ENCODE data around the gene MAP2K5. TPM values are rescaled to one million over a fixed set of nuclear protein-coding genes. Genes with fewer than 3 reads are reported as not detected.

MAP2K5 gene
- polyA plus RNA-seq, 3 donors, result 18.9 to 26.7 (median 21.6) TPM

DNA sequence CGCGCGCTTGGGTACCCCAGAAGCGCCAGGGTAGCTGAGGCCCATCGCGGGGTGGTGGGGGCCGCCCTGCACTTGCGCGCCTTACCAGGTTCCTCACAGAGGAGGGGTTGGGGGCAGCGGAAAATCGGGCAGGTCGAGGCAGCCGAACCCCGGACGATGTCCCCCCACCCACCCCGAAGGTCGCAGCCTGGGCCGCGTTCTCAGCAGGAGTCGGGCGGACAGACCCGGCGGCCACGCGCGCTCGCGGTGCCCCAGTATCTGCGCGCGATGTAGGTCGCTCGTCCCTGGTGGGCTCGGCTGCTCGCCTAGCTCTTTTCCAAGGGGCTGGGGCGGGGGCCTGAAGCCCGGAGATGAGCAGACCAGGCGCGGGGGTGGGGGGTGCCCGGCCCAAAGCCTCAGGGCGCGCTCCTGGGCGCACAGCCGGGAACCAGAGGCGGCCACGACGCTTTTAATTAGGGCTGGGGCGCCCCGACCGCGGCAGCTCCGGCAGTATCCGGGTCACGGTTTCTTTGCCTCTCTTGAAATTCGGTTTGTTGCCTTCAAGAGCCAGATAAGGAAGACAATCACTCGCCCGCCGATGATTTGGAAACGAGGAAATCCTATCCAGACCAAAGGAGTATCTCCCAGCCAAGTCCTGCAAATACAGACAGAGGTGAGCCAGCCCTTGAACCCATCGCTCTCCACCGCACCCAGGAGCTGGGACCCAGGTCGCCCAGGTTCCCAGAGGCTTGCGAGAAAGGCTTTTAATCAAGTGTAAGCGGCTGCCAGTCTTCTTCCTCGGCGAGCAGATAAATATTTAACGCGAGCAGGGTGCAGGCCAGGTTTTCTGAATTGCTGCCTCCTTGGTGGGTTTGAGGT, 287.4 kb downstream of the MAP2K5 start:
- no peak for DNase-seq (ENCODE audit: low read depth in 3 of 3, low spot score in 2 of 3)

DNA sequence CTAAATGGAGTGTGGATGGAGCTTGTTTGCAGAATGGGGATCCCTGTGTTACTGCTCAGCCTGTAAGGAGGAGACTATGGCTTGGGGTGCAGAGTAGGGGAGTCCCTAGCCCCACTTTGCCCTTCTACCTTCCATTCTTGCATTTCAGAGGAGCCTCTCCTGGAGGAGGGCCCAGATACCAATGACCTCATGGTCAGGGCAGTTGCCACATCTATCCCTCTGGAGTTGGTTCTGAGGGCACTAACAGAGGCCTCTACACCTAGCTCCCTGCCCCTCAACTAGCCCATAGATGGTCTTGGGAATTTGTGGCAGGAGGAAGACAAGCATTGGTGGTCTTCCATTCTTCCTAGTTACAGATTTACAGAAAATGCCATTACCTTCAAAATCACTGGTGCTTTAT, 288.9 kb downstream of the MAP2K5 start:
- no peak for DNase-seq (ENCODE audit: low read depth in 3 of 3, low spot score in 2 of 3)

DNA sequence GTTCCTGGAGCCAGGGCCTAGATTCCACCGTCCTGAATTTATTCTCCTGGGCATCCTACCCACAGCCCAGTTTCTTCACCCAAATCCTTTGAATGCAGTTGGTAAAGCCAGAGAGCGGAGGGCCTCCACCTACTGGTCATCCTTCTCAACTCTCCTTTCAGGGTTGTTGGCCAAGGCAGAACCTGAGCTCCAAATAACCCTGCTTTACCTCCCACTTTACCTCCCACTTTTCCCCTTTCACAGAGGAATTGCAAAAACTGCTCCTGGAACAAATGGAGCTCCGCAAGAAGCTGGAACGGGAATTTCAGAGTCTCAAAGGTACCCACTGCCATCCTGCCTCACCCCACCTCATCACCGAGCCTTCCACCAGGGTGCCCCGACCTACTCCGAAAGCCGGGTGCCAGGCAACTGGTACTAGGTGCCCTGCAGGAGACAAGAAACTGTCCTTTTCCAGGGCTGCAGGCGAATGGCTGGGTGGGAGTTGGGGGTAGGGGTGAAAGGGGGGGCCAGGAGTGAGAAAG, 289.6 kb downstream of the MAP2K5 start:
- DNase-seq (ENCODE audit: low read depth in 3 of 3, low spot score in 2 of 3), result no peak

DNA sequence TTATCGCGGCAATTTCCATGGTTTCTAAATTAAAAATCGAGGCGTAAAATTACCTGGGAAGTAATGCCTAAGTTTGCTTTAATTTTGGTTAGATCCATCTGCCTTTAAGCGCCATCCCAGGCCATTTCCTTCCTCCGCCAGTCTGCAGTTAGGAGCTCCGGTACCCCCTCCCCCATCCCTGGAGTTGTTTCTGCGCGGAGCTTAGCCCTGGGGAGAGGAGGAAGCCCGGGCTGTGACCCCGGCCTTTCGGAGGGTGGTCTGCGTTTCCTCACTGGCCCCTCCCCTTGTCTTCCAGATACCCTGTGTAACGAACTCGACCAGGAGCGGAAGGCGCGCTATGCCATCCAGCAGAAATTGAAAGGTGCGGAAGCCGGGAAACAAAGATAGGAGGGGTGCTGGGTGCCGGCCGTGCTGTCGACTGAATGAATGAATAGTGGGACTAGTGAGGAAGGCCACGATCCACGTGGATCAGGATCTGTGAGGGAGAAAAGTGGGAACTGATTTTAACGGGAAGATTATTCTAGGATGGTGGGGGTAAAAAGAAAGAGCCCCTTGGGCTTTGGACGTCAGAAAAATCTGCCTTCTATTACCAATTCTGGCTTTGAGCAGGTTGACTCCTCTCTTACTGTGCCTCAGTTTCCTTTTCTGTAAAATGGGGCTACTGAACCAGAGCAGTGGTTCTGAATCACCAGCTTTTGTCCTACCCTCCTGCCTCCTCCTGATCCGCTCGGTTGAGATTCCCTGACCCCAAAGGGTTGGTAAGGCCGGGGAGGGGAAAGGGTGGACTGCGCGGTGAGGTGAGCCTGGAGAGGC, 290.6 kb downstream of the MAP2K5 start:
- no peak for DNase-seq (ENCODE audit: low read depth in 3 of 3, low spot score in 2 of 3)

DNA sequence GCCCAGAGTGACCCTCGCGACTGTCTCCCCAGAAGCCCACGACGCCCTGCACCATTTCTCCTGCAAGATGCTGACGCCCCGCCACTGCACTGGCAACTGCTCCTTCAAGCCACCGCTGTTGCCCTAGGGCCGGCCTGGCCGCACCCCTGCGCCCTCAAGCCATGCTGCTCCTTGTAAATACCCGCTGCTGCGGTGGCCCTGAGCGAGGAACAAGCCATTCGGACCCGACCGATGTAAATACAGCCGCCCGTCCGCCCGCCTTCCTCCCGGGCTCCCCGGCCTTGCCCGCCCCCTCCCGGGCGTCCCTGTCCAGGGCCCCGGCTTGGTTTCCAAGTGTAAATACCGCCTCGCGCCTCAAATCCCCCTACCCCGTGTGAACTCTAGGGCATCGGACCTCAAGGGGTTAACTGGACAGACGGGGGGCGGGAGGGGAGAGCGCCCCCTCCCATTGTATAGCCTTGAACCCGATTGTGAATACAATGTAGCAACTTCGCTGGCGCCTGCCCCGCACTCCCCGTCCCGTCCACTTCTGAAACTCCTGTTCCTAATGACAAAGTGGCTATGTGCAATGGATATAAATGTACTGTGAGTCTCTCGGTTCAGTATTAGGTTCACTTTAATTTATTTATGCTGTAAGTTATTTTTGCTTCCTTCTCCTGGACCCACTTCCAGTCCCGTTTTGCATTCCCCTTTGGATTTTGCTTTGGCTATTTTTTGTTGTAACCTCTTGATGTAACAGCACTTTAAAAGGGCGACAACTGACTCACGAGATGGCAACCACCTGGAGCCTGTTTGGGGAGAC, 291.4 kb downstream of the MAP2K5 start:
- DNase-seq (ENCODE audit: low read depth in 3 of 3, low spot score in 2 of 3), result no peak

DNA sequence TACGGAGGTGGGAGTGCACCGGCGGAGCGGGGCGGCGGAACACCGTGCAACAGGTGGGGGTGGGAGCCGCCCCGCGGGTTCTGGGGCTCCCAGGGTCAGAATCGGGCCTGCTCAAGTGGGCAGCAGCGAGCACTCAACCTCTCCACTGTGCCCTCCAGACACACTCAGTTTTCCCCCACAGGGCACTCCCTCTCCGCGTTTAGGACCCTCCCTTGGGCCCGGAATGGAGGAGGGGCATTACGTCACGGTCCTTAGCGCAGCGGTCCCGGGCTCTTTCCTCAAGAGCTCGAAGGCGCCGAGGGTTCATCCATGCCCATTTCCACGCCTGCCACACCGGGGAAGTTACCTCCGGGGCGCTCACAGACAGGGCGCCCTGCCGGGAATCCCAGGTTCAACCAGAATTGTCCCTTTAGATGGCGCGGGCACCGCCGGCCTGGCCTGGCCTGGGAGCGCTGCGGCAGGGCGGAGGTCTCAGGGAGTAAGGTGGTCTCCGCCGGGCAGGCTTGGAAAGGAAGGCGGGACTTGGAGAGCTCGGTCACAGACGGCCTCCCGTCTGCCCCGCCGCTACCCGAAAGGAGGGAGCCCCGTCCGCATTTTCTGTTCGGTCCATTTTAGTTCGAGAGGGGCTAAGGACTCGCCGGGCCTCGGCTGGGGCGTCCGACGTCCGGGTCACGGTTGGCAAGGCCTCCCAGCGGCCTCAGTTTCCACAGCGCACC, 292.2 kb downstream of the MAP2K5 start:
- DNase-seq (ENCODE audit: low read depth in 3 of 3, low spot score in 2 of 3), result no peak

DNA sequence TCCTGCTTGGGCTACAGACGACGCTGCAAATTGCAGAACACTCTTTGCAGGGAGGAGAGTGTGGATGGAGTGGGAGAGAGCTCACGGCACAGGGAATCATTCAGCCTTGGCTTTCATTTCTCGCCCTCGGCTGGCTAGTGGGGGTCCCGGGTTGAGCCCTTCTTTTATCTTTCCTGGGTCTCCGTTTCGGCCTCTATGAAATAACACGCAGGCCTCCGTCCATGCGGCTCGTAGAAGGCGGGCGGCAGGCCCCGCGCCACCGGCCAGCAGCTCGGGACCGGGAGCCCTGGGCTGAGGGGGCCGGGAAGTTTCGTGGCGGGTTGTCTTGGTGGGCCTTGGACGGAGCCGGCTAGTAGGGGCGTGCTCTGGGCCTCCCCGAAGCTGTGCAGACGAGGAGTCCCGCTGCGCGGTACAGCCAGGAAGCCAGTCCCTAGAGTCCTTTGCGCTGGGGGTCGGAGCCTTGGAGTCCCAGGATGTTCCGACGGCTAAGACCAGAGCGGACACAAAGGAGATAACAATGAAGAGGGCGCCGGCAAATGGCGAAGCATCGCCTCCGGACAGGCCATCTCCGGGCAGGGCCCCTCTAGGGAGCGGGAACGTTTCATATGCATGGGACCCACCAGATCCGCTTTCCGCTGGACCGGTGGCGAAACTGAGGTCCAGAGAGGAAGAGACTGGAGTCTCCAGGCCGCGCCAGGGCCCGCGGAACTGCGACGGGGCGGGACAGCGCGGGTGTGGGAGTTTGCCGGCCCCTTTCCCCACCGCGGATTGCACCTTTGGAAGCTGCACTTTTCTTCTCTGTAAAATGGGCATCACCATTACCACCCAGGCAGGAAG, 293.0 kb downstream of the MAP2K5 start:
- no peak for DNase-seq (ENCODE audit: low read depth in 3 of 3, low spot score in 2 of 3)

DNA sequence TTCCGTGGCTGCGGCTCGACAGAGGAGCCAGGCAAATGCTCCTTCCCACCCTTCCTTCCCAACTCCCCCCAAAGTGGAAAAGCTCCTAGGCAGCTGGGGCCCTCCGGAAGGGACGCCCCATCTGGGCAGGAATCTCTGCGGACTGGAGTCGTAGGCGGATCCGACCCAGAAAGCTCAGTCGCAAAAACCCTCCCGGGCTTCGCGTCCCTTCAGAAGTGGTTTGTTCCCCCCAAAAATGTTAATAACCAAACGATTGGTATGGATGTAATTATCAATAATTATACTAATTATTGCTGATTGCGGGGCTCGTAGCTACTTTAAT, 293.6 kb downstream of the MAP2K5 start:
- no peak for DNase-seq (ENCODE audit: low read depth in 3 of 3, low spot score in 2 of 3)

DNA sequence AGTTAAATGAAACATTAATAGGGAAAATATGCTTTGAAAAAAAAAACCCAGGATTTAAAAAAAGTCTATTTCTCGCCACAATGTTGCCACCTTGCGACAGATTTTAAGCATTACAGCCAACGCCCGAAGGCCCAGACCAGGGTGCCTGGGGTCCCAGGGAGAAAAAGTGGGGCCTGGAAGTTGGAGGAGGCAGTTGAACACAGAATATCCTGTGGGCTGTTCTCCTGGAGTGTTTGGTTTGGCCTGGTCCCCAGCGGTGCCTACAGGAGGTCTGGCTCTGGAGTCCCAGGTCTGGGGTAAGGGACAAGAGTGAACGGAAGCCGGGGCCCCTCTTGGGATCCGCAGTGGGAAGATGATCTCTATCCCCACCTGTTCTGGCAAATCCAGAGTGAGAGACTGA, 294.0 kb downstream of the MAP2K5 start:
- no peak for DNase-seq (ENCODE audit: low read depth in 3 of 3, low spot score in 2 of 3)

DNA sequence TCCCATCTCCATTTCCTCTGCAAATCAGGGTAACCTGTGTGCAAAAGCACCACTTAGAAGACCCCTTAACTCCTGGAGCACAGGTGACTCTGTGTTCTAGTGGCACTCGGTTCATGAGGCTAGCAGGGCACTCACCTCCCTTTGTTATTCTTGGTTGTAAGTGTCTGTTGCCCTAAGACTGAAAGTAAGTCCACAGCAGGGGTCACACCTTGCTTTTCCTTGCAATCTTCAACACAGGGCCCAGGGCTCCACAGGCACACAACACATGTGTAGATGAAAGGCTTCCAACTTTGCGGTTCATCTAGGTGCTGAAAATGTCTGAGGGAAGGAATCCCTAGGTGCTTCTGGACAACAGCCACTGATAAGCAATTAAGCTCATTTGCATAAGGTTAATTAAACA, 294.5 kb downstream of the MAP2K5 start:
- DNase-seq (ENCODE audit: low read depth in 3 of 3, low spot score in 2 of 3), result no peak

DNA sequence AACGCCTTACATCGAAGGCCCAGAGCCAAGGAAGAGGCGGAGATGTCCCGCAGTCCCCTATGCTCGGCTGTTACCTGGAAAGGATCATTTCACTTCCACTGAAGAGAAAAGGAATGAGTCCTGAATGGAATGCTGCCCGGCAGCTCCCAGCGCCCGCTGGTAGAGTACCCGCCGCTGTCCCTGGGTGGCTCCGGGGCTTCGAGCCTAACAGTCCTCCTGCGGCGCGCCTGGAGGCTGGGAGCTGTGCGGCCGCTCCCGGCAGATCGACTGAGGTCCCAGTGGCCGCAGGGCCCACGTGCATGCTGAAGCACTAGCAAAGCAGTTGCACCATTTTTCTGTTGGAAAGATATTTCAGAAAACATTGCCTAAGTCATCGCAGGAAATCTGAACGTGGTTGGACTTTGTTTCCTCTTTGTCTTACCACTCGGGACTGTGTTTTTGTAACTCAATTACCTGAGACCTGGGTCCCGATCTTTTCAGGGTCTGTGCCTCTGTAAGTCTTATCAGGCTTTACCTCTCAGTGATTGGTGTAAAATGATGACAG, 296.4 kb downstream of the MAP2K5 start:
- no peak for DNase-seq (ENCODE audit: low read depth in 3 of 3, low spot score in 2 of 3)

DNA sequence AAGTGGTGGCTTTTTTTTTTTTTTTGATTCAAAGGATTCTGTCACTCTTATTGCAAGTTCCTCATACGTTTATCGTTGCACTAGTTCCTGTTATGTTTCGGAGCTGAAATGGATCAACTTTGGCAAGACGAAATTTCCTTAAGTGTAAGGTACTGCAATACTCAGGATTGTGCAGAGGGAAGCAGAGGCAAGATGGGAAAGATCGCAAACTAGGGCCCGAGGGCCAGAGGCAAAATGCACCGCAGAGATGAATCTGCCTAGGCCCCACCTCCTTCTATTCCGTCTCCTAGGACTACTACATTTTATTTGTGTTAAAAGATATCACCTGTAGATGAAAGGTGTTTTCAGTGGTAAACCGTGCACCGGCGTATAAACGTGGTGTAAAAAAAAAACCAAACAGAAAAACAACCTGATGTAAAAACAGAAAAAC, 297.0 kb downstream of the MAP2K5 start:
- DNase-seq (ENCODE audit: low read depth in 3 of 3, low spot score in 2 of 3), result no peak

DNA sequence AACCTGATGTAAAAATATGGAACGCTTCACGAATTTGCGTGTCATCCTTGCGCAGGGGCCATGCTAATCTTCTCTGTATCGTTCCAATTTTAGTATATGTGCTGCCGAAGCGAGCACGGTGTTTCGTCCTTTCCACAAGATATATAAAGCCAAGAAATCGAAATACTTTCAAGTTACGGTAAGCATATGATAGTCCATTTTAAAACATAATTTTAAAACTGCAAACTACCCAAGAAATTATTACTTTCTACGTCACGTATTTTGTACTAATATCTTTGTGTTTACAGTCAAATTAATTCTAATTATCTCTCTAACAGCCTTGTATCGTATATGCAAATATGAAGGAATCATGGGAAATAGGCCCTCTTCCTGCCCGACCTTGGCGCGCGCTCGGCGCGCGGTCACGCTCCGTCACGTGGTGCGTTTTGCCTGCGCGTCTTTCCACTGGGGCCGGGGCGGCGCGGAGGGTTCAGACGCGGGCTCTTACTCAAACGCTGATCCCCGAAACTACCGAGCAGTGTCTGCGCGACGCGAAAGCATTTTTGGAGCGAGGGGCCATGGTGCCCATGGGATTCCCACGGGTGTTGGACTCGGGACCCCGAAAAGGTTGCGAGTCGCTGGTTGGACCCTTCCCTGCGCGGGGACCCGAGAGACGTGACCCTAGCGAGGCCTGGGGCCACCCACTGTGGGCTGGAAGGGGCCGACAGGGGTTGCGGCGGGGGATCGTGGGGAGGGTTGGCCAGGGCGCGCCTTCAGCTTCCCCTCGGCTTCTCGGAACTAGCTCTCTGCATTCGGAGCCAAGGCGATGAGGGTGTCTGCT, 297.6 kb downstream of the MAP2K5 start, which contains the start of gene RNU6-1:
TSS of gene RNU6-1 (minus strand) at position 117 of the 820 bp plus-strand sequence.
- peak; percentile 90 to 95 (median 91) for DNase-seq (ENCODE audit: low read depth in 3 of 3, low spot score in 2 of 3)

DNA sequence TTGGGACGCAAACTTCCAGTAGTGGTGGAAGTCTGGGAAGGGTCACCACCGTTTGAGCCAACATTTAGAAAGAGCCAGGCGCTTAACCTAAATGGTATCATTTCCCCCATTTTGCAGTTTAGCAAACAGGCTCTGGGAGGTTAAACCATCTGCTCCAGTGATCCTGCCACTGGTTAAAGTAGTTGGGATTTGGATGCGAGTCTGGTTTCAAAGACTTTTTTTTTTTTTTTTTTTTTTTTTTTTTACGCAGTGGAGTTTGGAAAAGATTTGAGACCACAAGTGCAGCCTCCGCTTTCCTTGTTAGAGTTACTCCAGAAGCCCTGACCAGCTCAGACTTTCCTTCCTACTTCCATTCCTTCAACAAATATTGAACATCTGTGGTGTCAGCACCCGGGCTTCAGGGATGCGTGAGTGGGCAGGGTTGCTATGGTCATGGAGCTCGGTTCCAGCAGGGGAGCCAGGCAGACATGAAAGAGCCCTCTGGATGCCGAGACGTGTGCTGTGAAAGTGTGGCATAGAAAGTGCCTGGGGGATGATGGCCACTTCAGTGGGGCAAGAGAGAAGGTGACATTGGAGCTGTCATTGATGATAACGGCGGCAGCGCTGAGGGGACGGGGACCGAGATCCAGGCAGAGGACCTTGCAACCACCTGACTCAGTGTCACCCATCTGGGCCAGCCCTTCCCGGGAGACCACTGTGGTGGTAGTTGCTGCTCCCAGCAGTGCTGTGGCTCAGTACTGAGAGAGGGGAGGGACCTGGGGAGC, 298.4 kb downstream of the MAP2K5 start:
- no peak for DNase-seq (ENCODE audit: low read depth in 3 of 3, low spot score in 2 of 3)

DNA sequence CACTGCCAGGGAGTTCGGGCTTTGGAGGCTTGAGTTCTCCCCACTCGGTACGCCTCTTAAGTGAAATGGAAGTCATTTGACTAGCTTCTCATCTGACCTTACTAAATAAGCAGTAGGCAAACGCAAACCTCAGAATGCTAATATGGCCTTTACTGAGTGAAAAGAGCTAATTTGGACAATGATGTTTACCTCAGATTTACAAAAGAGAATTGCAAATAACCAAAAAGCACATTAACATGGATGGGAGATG, 298.9 kb downstream of the MAP2K5 start:
- no peak for DNase-seq (ENCODE audit: low read depth in 3 of 3, low spot score in 2 of 3)

DNA sequence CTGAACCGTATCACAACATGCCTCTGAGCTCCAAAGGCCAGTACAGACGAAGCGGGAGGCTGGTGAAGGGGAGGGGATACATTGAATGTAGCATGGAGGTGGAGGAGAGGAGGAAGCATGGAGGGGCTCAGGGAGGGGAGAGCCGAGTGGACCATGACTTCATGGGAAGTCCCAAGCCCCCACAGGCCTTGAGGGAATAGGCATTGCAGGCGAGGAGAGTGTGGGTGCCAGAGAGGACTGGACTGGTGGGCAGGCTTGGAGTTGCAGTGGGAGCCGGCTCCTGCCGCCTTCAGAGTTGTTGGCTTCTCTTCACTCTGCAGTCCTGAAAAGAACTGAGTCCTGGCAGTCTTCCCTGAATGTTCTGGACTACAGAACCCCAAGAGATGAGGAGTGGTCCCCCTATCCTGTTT, 300.6 kb downstream of the MAP2K5 start:
- DNase-seq (ENCODE audit: low read depth in 3 of 3, low spot score in 2 of 3), result no peak

DNA sequence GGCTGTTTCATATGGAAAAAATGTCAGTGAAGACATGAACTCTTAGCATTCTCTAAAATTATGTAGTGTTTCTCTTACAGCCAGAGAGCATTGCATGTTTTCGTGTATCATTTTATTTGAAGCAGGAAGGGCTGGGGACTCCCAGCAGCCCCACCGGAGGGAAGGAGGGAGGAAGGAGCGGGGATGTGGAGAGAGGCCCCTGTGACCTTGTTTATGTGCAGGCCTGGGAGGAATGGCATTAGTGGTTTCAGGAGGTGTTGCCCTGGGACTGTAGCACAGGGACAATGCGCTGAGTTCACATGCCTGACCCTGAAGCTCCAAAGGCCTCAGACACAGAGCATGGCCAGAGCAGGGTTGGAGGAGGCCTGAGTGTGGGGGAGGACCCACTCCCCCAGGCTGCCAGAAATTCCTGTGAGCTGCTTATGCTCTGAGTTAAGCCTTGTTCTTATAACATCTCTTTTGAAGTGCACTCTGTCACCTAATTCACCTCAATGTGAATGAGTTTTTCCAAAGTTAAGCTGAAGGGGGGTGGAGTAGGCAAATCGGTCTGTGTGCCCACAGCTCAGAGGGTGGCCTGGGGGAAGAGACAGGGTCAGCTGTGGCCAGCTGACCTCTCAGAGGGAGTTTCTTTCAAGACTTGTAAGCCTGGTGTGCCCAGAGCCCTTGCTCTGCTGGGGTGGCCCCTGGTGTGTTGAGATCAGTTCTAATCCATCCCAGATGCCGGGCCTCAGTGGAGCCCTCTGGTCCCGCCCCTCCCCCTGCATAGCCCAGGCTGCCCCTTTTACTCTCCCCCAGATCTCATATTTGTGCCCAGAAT, 301.3 kb downstream of the MAP2K5 start:
- DNase-seq (ENCODE audit: low read depth in 3 of 3, low spot score in 2 of 3), result no peak

Data from right renal cortex interstitium (tissue), 3 donors.